NCI-H82 (cell line): ENCODE data around the gene ENO4.

Experiments used
- DNase-seq: peaks from one replicate; lab custom pipeline; 2025; lab: John Stamatoyannopoulos, UW

Gene ENO4

DNA sequence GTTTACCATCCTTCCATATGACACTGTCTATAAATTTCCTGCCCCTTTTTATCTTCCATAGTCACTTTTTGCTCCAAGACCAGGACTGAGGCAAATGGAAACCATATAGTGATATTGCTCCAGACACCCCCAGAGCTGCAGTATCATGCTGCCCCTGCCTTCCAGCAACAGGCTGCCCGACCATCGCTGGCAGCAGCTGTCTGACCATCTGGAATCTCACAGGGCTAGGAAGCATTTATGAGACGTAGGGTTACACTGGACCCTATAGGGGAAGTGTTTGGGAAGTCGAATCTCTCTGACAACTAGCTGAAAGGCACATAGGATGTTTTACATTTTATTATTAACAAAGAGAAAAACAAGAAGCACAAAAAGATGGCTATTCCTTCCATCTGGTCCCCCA lies 19.4 kb downstream of the ENO4 start:
- peak; percentile 58 for DNase-seq

DNA sequence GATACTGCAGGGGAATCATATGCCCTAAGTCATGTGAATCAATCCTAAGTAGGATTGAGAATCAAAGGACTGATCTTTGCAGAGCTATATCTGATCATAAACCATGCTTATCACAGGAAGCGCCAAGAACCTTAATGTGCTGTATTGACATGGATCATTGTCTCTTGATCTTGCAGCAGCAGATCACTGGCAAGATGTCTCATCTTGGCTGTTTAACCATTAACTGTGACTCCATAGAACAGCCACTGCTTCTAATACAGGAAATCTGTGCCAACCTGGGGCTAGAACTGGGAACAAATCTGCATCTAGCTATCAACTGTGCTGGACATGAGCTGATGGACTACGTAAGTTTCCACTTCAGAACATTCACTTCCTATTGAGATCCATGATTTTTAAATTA lies 21.6 kb downstream of the ENO4 start:
- DNase-seq, result no peak

- no peak for DNase-seq
Measured at GRCh38 chr10:116873134-116873533, 23.8 kb downstream of the ENO4 start.

- DNase-seq, result no peak
Measured at GRCh38 chr10:116875897-116876296, 26.6 kb downstream of the ENO4 start.

- DNase-seq, result no peak
Measured at GRCh38 chr10:116877391-116877790, 28.1 kb downstream of the ENO4 start.

DNA sequence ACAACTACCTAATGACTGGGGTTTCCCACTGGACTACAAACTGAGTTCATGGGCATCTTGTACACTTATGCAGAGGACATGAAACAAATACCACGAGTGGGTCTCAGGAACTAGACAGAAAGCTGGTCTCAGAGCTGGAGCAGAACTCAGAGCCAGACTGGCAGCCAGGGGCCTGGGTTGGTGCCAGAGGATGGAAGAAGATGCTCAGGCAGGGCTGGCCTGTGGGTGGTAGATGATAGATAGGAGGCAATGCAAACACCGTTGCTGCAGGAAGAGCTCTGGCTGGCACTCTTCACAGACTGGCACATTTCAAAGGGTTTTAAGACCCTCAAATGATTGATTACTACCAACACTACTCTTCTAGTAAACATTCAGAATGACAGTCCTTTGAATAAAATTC lies 28.8 kb downstream of the ENO4 start:
- no peak for DNase-seq

- no peak for DNase-seq
Measured at GRCh38 chr10:116879817-116880216, 30.5 kb downstream of the ENO4 start.

DNA sequence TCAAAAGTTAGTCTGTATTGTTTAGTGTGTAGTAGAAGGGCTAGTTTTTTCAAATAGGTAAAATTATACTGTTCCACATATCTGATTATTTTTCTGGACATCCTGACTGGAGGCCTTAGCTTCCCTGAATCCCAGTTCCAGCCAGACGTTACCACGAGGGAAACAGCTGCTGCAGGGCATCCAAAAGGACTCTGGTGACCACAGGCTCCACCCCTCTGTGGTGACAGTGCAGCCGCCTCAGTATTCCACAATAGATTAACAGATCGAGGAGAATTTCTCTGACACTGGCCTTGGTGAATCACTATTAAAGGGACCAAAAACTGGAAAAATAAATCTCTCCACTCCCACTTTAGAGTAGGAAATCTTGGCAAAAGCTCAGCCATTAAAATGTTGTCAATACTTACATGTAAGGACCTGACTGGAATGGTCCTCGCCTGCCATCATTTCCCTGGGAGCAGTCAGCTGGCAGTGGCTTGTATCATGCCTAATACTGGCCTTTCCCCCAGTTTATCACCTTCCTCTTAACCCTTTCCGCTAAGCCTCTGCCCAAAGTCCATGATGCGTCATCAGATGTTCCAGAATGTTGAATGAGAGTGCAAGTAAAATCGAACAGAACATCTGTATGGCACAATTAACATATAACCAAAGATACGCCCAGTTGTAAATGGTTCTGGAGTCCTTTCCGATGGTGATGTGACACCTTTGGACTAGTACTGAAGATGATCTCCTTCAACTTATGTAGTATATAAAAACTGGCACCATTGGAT lies 31.6 kb downstream of the ENO4 start:
- DNase-seq, result peak; percentile 2

GRCh38 chr10:116882639-116883038 lies 33.3 kb downstream of the ENO4 start:
- DNase-seq, result no peak

GRCh38 chr10:116886772-116887171 lies 37.5 kb downstream of the ENO4 start:
- DNase-seq, result no peak

DNA sequence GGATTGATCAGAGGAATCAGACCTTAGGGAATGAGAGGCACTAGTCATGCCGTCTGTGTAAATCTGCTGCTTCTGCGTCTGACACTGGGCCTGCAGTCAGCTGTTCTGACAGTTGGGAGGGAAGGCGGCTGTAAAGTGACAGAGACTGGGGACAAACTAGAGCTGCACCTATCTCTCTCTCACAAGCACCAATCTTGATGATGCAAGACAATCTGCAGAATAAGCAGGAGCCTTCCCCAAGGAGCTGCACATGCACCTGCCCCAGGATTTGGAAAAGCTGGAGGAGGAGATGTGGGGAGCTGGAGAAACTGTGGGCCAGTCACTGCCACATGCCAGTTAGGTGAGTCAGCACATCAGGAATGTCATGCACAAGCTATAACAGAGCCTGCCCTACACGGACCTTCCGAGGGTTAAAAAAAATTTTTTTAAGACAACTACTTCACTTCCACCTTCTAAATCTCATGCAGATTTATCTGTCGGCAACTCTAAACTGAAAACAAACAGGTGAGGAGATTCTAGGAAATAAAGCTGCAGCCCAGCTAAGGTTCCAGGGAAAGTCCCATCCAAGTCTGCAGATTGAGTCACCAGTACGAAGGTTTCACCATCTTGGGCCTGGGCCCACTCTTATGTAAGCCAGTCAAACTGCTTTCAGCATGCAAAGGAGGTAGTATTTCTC lies 39.2 kb downstream of the ENO4 start:
- no peak for DNase-seq

GRCh38 chr10:116889066-116889465 lies 39.8 kb downstream of the ENO4 start:
- no peak for DNase-seq

DNA sequence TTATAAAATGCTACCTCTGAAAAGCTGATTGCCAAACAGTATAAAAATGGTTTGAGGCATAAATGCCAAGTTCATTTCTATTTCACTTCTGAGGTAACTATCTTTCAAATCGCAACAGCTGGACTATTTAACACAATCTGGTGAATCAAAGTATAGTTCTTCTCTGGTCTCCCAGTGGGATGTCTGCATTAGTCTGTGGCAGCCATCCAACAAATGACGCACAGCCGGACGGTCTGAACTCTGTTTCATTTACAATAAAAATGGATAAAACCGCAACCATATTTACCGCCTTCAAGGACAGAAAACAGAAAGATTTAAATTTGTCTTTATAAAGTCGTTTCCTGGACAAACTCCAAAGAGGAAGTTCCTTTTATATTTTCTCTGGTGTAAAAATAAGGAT lies 41.9 kb downstream of the ENO4 start:
- DNase-seq, result no peak

DNA sequence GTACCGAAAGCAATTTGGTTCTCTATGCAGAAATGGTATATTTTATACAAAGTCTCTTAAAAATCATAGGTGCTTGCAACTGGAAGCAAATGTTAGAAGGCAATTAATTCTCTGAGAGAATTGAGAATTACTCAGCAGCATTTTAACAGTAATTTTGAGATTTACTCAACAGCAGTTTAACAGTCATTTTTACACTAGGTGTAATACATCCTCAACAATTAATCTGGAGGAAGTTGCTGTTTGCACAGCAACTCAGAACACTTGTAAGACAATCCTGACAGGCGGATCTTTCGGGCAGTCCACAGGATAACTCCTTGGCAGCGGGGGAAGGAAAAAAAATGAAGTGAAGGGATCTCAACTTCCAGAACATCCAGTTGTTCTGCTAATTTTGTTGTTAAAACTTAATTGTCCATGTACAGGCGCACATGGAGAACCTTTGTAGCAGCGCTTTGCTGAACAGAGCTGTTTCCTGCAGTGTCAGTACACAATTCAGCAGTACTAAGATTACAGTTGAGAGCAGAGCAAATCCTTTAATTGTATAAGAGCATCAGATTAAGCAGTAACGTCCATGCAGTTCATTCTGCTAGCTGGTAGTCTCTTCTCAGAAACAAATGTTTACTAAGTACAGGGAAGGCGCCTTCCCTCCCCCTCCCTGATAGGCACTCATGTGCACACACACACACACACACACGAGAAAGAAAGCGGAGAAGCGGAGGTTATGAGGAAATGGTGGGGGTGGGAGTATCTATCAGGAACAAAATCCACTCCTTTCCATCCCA lies 43.8 kb downstream of the ENO4 start:
- peak; percentile 97 for DNase-seq

DNA sequence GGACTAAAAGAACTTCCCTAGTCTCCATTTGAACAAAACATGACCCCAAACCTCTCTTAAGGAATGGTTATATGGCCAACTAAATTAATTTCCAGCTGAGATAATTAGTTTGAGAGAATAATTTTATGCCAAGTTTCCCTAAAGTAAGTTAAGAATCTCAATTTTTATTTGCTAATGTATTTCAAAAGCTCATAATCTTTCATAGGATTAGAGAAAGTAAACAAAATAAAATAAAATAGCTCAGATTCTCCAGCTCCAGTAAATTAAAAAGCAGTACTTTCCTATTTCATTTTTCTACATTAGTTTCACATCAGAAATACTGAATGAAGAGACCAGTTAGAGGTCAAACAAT lies 44.4 kb downstream of the ENO4 start:
- DNase-seq, result no peak

DNA sequence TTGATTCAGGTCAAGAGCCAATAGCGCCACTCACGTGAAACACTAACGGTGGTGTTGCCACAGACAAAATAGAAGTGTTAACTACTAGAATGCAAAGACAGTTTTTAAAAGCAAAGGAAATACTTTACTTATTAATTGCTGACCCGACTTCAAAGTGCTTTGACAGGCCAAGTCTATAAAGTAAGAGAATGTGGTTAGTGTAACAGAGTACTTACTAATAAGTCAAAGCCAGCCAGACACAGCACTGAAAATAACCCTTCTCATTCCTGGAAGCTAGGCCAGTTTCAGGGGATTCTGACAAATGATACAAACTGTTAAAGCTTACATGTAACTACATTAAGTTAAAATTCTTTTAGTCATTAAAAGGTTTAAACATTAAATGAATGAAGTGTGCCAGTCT lies 50.3 kb downstream of the ENO4 start:
- DNase-seq, result no peak

GRCh38 chr10:116905845-116906210 lies 56.5 kb downstream of the ENO4 start:
- DNase-seq, result no peak

DNA sequence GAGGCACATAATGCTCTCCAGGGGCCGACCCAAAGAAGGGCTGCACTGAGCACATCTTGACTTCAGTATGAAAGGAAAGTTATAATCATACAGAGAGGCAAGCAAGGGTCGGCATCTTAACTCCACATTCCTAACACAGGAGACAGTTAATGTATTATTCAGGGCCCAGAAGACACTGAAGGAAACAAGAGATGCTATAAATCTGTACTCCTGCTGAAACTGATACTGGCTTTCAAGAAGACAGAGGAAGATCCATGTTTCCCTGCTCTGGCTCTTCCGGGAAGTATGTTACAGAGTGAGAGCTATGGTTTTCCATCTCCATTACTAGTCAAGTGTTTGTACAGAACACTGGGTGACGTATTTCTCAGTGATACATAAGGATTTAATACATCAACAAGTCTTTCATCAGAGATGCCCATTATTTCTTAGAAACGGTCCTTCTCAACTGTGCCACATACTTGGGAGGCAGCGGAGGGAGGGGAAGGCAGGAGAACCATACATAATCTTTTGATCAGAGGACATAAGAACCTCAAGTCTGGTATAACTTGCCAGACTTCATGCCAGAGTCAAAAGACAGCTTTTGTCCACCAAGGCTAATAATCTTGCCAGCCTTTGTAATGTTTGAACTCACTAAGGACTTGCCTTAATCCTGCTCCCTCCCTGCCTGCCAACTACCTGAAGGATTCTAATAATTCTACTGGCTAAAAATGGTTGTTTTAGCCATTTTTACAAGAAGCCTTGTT lies 58.1 kb downstream of the ENO4 start:
- DNase-seq, result peak; percentile 16

GRCh38 chr10:116909307-116909706 lies 60.0 kb downstream of the ENO4 start:
- no peak for DNase-seq

DNA sequence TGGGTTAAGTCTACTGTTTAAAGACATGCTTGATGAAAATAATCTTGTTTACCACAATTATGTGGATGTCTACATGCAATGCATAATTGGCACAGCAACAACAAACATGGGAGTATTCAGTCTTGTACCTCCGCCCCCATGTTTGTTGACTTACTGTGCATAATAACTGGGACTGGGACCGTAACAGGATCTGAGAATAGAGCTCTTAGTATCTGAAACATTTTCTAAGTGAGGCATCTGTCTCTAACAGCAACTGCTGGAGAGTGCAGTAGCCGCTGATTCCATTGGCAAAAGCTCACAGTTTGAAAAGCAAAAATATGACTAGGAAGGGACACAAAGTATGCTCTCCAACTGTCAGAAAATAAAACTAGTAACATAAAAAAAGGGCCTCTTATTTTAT lies 61.6 kb downstream of the ENO4 start:
- DNase-seq, result peak; percentile 66

DNA sequence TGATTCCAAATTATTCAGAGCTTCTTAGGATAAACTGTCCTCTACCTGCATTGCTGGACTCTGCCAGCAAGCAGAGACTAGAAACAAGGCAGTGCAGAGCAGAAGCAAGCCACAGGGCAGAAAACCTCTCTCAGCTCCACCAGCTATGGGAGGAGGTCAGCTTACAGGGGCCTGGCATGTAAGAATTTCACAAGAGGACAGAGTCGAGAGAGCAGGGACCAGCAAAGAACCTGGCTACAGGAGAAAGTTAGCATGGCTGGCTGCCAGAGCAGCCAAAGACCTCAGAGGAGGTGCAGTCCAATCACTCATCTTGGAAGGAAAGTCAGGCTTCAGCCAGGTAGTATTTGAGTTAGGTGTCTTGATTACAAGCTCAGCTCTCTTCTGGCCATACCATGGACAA lies 62.9 kb downstream of the ENO4 start:
- no peak for DNase-seq

DNA sequence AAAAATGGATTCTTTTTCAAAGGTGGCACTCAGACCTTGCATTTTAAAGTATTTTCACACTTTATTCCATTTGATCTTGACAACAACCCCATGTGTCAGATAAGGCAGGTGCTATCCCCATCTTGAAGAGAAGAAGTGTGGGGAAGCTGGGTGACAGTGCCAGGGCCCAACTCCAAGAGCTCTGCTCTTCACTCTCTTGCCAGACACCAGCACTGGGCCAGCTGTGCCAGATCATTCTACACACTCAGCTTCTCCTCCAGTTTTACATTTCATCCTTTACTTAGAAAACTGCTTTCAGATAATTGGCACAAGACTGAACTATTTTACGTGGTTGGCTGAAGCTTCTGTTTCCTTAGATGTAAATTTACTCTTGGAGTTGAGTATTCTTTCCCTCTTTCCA lies 64.4 kb downstream of the ENO4 start:
- no peak for DNase-seq

- no peak for DNase-seq
Measured at GRCh38 chr10:116915340-116915739, 66.0 kb downstream of the ENO4 start.
